Neural crest cell (in vitro differentiated cells): ENCODE results near the gene TRIO. TPM values are rescaled to one million over a fixed set of nuclear protein-coding genes. Genes with fewer than 3 reads are reported as not detected.

Experiments used
- DNase-seq: peaks from one replicate; pipeline ENCODE4 v3.0.0; 2021; ENCODE audit warnings: low read depth, mixed read lengths, low spot score
- H3K27ac Mint-ChIP-seq: one replicate; pipeline ENCODE4 v1.8.0; 2021; ENCODE audit warnings: mild to moderate bottlenecking, mixed read lengths; ENCODE audit not compliant: unreplicated experiment
- H3K27me3 Mint-ChIP-seq: 2 replicates; pipeline ENCODE4 v1.8.0; 2021; ENCODE audit warnings: low read depth, mild to moderate bottlenecking, mixed read lengths
- H3K36me3 Mint-ChIP-seq: 2 replicates; pipeline ENCODE4 v1.8.0; 2021; ENCODE audit warnings: low read depth, mild to moderate bottlenecking, mixed read lengths
- H3K4me1 Mint-ChIP-seq: 2 replicates; pipeline ENCODE4 v1.8.0; 2021; ENCODE audit warnings: mixed read lengths
- H3K4me3 Mint-ChIP-seq: one replicate; pipeline ENCODE4 v1.8.0; 2021; ENCODE audit warnings: mild to moderate bottlenecking, mixed read lengths
- H3K9me3 Mint-ChIP-seq: 2 replicates; pipeline ENCODE4 v1.8.0; 2021; ENCODE audit warnings: mixed read lengths
- total RNA-seq: library from RNA; stranded (reverse); gene quantifications from 2 replicates; pipeline ENCODE4 v1.2.1, GENCODE V29; 2021
- TF ChIP-seq, protein P1 (sequence below): fragments of 200-600 bp; sonication (generic); conservative IDR thresholded peaks from 2 replicates; pipeline ENCODE4 v1.5.0; 2021; ENCODE audit warnings: antibody characterized with exemption, mild to moderate bottlenecking

TRIO gene
- total RNA-seq, 1 donor from 2014 or later = 134 TPM

DNA sequence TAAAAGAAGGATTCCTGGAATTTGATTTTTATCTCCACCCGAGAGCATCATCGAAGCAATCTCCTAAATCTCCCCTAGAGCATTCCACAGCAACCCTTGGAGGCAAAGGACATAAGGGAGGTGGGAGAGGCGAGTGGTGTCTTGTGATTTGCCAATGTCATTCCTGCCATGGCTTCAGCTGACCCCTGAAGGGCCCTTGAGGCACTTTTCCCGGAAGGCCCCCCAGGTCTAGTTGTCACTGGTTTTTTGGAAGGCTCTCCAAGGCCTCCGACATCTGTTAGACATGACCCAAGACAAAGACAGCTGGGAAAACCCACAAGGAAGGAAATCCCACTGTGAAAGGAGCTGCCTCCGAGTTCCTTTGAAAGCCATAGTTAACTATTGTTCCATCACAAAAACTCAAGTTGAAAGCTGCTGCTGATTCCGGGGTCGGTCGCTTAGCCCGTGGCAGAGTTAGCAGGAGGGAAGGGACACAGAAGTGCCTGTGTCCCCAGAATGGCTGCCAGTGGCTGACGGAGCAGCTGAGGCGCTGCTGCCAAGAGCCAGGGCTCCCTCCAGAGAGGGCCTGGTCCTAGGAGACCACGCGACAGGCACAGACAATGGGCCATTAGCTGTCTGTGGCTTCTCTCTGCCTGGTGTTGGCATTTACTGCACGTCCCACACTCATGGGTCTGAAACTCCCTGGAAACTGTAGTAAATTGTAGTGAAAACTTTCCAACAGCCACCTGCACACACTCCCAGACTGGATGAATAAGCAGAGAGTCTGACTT lies 24.4 kb upstream of the TRIO start:
- H3K27ac Mint-ChIP-seq = peak overlapping the region; percentile 46
- H3K4me1 Mint-ChIP-seq = peaks cover 21% of the 10 kb centered on the region
- peak; percentile 36 for DNase-seq
- TF ChIP-seq, protein P1, sequence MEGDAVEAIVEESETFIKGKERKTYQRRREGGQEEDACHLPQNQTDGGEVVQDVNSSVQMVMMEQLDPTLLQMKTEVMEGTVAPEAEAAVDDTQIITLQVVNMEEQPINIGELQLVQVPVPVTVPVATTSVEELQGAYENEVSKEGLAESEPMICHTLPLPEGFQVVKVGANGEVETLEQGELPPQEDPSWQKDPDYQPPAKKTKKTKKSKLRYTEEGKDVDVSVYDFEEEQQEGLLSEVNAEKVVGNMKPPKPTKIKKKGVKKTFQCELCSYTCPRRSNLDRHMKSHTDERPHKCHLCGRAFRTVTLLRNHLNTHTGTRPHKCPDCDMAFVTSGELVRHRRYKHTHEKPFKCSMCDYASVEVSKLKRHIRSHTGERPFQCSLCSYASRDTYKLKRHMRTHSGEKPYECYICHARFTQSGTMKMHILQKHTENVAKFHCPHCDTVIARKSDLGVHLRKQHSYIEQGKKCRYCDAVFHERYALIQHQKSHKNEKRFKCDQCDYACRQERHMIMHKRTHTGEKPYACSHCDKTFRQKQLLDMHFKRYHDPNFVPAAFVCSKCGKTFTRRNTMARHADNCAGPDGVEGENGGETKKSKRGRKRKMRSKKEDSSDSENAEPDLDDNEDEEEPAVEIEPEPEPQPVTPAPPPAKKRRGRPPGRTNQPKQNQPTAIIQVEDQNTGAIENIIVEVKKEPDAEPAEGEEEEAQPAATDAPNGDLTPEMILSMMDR = no peak
- H3K4me3 Mint-ChIP-seq = peak overlapping the region; percentile 12
- H3K36me3 Mint-ChIP-seq = no peaks in the 10 kb centered on the region
- no peaks in the 10 kb centered on the region for H3K9me3 Mint-ChIP-seq
- H3K27me3 Mint-ChIP-seq = peaks cover 32% of the 10 kb centered on the region

DNA sequence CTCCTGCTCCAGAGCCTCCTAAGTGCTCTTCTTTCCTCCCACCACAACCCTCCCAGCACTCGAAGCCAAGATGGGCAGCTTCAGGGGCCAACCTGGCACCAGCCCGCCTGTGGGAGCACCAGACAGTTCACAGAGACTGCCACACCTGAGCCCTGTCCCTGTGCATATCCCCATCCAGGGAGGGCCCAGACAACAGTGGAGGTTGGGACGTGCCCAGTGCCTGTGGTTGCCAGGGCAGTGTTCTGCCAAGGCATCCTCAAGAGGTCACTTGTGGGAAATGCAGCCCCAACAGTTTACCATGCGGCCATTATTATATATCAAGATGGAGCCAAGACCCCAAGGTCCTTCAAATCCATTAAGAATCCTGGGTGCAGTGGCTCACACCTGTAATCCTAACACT lies 23.0 kb upstream of the TRIO start:
- H3K9me3 Mint-ChIP-seq = no peaks in the 10 kb centered on the region
- H3K4me1 Mint-ChIP-seq = peaks cover 21% of the 10 kb centered on the region
- no peak overlapping the region for H3K27ac Mint-ChIP-seq
- H3K27me3 Mint-ChIP-seq = peaks cover 27% of the 10 kb centered on the region
- DNase-seq = no peak
- no peaks in the 10 kb centered on the region for H3K36me3 Mint-ChIP-seq
- H3K4me3 Mint-ChIP-seq = no peak overlapping the region
- TF ChIP-seq, protein P1 = no peak

DNA sequence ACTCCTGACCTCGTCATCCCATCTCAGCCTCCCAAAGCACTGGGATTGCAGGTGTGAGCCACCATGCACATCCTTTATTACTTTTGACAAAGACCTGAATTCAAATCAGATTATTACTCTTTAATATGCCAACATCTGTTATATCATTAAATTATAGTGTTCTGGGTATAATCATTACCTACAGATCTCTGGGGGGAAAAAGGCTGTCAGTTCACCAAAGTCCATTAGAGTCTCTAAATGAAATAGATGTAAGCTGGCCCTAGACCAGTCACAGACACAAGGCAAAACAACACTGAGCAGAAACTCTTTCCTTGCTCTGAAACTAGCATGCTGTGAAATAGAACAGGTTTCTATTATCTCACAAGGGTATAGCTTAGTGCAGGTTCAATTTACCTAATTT lies 21.6 kb upstream of the TRIO start:
- no peak for DNase-seq
- peaks cover 21% of the 10 kb centered on the region for H3K4me1 Mint-ChIP-seq
- TF ChIP-seq, protein P1 = no peak
- no peak overlapping the region for H3K4me3 Mint-ChIP-seq
- H3K27ac Mint-ChIP-seq = no peak overlapping the region
- no peaks in the 10 kb centered on the region for H3K36me3 Mint-ChIP-seq
- H3K9me3 Mint-ChIP-seq = no peaks in the 10 kb centered on the region
- peaks cover 25% of the 10 kb centered on the region for H3K27me3 Mint-ChIP-seq

DNA sequence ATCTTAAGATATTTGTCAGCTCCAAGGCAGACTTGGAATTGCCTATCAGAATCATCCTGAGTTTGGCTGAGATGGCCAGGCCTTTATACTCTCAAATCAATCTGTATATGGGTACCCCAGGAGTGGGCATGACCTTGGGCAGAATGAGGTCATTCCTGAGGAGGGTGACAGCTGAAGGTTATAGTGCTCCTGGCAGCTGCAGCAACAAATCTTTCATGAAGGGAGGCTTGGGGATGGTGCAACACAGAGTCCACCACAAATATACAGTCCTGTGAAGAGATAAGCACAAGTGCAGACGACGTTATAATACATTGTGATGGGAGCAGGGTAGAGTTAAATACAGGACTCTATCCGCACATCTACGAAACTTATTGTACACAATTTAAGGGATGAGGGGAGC lies 21.1 kb upstream of the TRIO start:
- Mint-ChIP-seq H3K4me3 (no peak overlapping the region), H3K36me3 (no peaks in the 10 kb centered on the region), H3K27me3 (peaks cover 25% of the 10 kb centered on the region), H3K9me3 (no peaks in the 10 kb centered on the region), H3K27ac (no peak overlapping the region), H3K4me1 (peaks cover 21% of the 10 kb centered on the region)
- DNase-seq = no peak
- TF ChIP-seq, protein P1 = no peak

DNA sequence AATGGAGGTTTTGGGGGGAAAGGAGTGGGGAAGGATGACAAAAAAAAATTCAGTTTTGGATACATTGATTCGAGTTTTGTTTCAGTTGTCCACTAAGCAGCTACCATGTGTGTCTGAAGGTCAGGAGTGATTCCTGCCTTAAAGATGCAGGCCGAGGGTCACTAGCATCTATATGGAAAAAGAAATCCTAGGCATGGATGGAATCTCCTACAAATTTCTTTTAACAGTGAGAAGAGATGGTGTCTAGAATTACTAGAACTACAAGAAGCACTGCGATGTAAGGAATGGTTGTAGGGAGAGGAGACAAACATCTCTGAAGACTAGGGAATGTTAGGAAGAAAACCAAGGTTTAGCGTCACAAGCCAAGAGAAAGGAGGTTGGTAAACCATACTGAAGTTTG lies 19.6 kb upstream of the TRIO start:
- Mint-ChIP-seq H3K4me1 (peaks cover 13% of the 10 kb centered on the region), H3K9me3 (no peaks in the 10 kb centered on the region), H3K36me3 (no peaks in the 10 kb centered on the region), H3K4me3 (no peak overlapping the region), H3K27me3 (peaks cover 25% of the 10 kb centered on the region), H3K27ac (no peak overlapping the region)
- TF ChIP-seq, protein P1 = no peak
- DNase-seq = no peak
